Middle frontal gyrus (tissue), 1 donor: ENCODE data around the gene THOC3.
"Not testable (repeated sequence)": the region's sequence is repeated elsewhere in the genome, so short reads cannot be mapped to it uniquely, and the experiment has no call there.

ENCODE experiments used
- DNase-seq: peaks from one replicate; pipeline ENCODE4 v3.0.0-alpha.2; 2015; ENCODE audit warnings: low spot score; ENCODE audit errors: extremely low spot score

THOC3 gene

GRCh38 chr5:175967471-175968372, at the start of gene THOC3:
THOC3 (minus strand) TSS chr5:175968315; CDS start chr5:175968208, 107 bp downstream.
- DNase-seq = peak; percentile 58

- not testable (repeated sequence) for DNase-seq
Observed at GRCh38 chr5:176017324-176017723, 49.2 kb upstream of the THOC3 start.

- DNase-seq = not testable (repeated sequence)
Observed at GRCh38 chr5:176014360-176014759, 46.2 kb upstream of the THOC3 start.

GRCh38 chr5:176011088-176011487, 43.0 kb upstream of the THOC3 start:
- DNase-seq = not testable (repeated sequence)

- DNase-seq = not testable (repeated sequence)
Observed at GRCh38 chr5:176010202-176010601, 42.1 kb upstream of the THOC3 start.

- DNase-seq = not testable (repeated sequence)
Observed at GRCh38 chr5:176007220-176007619, 39.1 kb upstream of the THOC3 start.

GRCh38 chr5:176006819-176007218, 38.7 kb upstream of the THOC3 start:
- not testable (repeated sequence) for DNase-seq

- not testable (repeated sequence) for DNase-seq
Observed at GRCh38 chr5:175997979-175998378, 29.9 kb upstream of the THOC3 start.

GRCh38 chr5:175997495-175997894, 29.4 kb upstream of the THOC3 start:
- not testable (repeated sequence) for DNase-seq

GRCh38 chr5:175996791-175997190, 28.7 kb upstream of the THOC3 start:
- not testable (repeated sequence) for DNase-seq

GRCh38 chr5:175995506-175995905, 27.4 kb upstream of the THOC3 start:
- not testable (repeated sequence) for DNase-seq

- DNase-seq = not testable (repeated sequence)
Observed at GRCh38 chr5:175979371-175979995, 11.4 kb upstream of the THOC3 start.

- not testable (repeated sequence) for DNase-seq
Observed at GRCh38 chr5:175968381-175968780, 266 bp upstream of the THOC3 start.

GRCh38 chr5:175962329-175962728, 5.8 kb downstream of the THOC3 start:
- DNase-seq = not testable (repeated sequence)

- DNase-seq = not testable (repeated sequence)
Observed at GRCh38 chr5:175960228-175960627, 7.9 kb downstream of the THOC3 start.

GRCh38 chr5:175958515-175958914, 9.6 kb downstream of the THOC3 start:
- not testable (repeated sequence) for DNase-seq

GRCh38 chr5:175954107-175954506, 14.0 kb downstream of the THOC3 start:
- not testable (repeated sequence) for DNase-seq

- not testable (repeated sequence) for DNase-seq
Observed at GRCh38 chr5:175952810-175953209, 15.3 kb downstream of the THOC3 start.

- not testable (repeated sequence) for DNase-seq
Observed at GRCh38 chr5:175951339-175951969, 16.7 kb downstream of the THOC3 start.

- not testable (repeated sequence) for DNase-seq
Observed at GRCh38 chr5:175948329-175949108, 19.6 kb downstream of the THOC3 start.

- DNase-seq = not testable (repeated sequence)
Observed at GRCh38 chr5:175943253-175943652, 24.9 kb downstream of the THOC3 start.
